Neural progenitor cell (in vitro differentiated cells): Measurements from ENCODE around the gene ZNF397.

Source experiments
- CTCF ChIP-seq: fragments of 200-600 bp; sonication (generic); IDR thresholded peaks from 2 replicates; pipeline ENCODE4 v1.5.1; 2017; ENCODE audit warnings: antibody characterized with exemption, mild to moderate bottlenecking
- EZH2 ChIP-seq: fragments of 200-600 bp; sonication (generic); IDR thresholded peaks from 2 replicates; pipeline ENCODE4 v1.6.1; 2017; ENCODE audit warnings: antibody characterized with exemption, mild to moderate bottlenecking, moderate library complexity
- EZH2phosphoT487 ChIP-seq: fragments of 200-600 bp; sonication (generic); IDR thresholded peaks from 2 replicates; pipeline ENCODE4 v1.6.1; 2017; ENCODE audit warnings: antibody characterized with exemption

GRCh38 chr18:35267809-35268208, 27.0 kb downstream of the ZNF397 start:
- TF ChIP-seq EZH2 (no peak), CTCF (no peak), EZH2phosphoT487 (no peak)
